AG10803 (cell line): ENCODE measurements around the gene SIT1.

Experiments
- DNase-seq: peaks from one replicate; pipeline ENCODE4 v3.0.0; 2010; ENCODE audit warnings: low read depth
- H3K4me3 ChIP-seq: 2 replicates; pipeline ENCODE4 v1.5.1; 2011; ENCODE audit warnings: mild to moderate bottlenecking, low read length, control low read depth
- CTCF ChIP-seq: conservative IDR thresholded peaks from 2 replicates; pipeline ENCODE4 v1.5.1; 2011; ENCODE audit warnings: mild to moderate bottlenecking, low read length, control low read depth, inconsistent platforms

The SIT1 gene

GRCh38 chr9:35650341-35651158, at the start of gene SIT1:
Gene SIT1 (minus strand): TSS chr9:35650931. CDS start chr9:35650853, 78 bp downstream.
- DNase-seq = no peak
- no peak within 1 kb of the TSS for H3K4me3 ChIP-seq

GRCh38 chr9:35700031-35700430, 49.3 kb upstream of the SIT1 start:
- no peak for DNase-seq
- H3K4me3 ChIP-seq = no peak overlapping the region
- TF ChIP-seq CTCF = no peak

More at GRCh38 chr9:35650341-35651158, at the start of gene SIT1:
- TF ChIP-seq CTCF = no peak

GRCh38 chr9:35698231-35698630, 47.5 kb upstream of the SIT1 start:
- TF ChIP-seq CTCF = no peak
- H3K4me3 ChIP-seq = no peak overlapping the region
- DNase-seq = no peak

GRCh38 chr9:35697486-35697885, 46.8 kb upstream of the SIT1 start:
- H3K4me3 ChIP-seq = no peak overlapping the region
- no peak for TF ChIP-seq CTCF
- DNase-seq = no peak

- no peak overlapping the region for H3K4me3 ChIP-seq
- no peak for DNase-seq
- peak; percentile 81 for TF ChIP-seq CTCF
Observed at GRCh38 chr9:35696520-35697215, 45.9 kb upstream of the SIT1 start.

- H3K4me3 ChIP-seq = no peak overlapping the region
- TF ChIP-seq CTCF = no peak
- no peak for DNase-seq
Observed at GRCh38 chr9:35695943-35696401, 45.2 kb upstream of the SIT1 start.

GRCh38 chr9:35691757-35692301, 41.1 kb upstream of the SIT1 start:
- no peak for DNase-seq
- TF ChIP-seq CTCF = no peak
- no peak overlapping the region for H3K4me3 ChIP-seq
